Gastroesophageal sphincter (tissue), 3 donors: ENCODE data around the gene CCDC3.

Source experiments
- CTCF ChIP-seq, 4 experiments: fragments of 200-600 bp in 2 of 4; fragments of 450-650 bp in 2 of 4; sonication (generic) in 1 of 4; IDR thresholded peaks; one replicate each; pipeline ENCODE4 v1.5.1; 2017 to 2019; ENCODE audit warnings: antibody characterized with exemption in 4 of 4, mild to moderate bottlenecking in 2 of 4, moderate library complexity in 2 of 4
- POLR2A ChIP-seq, 2 donors: fragments of 450-650 bp; IDR thresholded peaks; one replicate each; pipeline ENCODE4 v1.6.1; 2017; ENCODE audit warnings: antibody characterized with exemption in 2 of 2, mild to moderate bottlenecking in 2 of 2, moderate library complexity in 1 of 2
- POLR2AphosphoS5 ChIP-seq: sonication (generic); formaldehyde crosslinking; IDR thresholded peaks from one replicate; pipeline ENCODE4 v1.6.1; 2017; ENCODE audit warnings: antibody characterized with exemption

- no peak for TF ChIP-seq POLR2A (IDR thresholded peaks at IDR 0.05)
- TF ChIP-seq POLR2AphosphoS5: no peak
- TF ChIP-seq CTCF (IDR thresholded peaks at IDR 0.05): no peak
Observed at GRCh38 chr10:12980102-12980661, 21.3 kb downstream of the CCDC3 start.
